GM12873 (cell line): Measurements from ENCODE around the gene SERINC4.

Source experiments
- TF ChIP-seq, protein P1 (sequence below): IDR thresholded peaks from 2 replicates; pipeline ENCODE4 v1.5.1; 2012; ENCODE audit warnings: low read depth, mild to moderate bottlenecking, moderate library complexity, low read length, control low read depth; ENCODE audit not compliant: insufficient read depth; ENCODE audit errors: missing control alignments

The SERINC4 gene

DNA sequence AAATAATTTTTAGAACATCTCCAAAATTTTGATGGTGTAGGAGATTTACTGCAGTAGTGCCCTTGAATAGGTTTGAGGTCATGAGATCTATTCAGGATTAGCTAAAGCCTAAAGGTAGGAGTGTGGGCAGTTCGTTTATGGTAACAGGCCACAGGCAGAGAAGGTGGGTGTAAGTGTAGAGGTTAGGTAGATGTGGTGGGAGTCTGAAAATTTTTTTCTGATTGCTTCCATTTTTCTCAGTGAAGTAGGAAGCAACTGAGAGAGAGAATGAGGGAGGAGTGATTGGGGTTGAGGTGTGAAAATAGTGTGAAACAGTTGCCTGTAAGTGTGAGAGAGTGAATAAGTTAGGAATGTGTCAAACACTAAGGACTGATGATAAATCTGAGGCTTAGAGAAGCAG is 21.0 kb downstream of the SERINC4 start:
- TF ChIP-seq, protein P1, sequence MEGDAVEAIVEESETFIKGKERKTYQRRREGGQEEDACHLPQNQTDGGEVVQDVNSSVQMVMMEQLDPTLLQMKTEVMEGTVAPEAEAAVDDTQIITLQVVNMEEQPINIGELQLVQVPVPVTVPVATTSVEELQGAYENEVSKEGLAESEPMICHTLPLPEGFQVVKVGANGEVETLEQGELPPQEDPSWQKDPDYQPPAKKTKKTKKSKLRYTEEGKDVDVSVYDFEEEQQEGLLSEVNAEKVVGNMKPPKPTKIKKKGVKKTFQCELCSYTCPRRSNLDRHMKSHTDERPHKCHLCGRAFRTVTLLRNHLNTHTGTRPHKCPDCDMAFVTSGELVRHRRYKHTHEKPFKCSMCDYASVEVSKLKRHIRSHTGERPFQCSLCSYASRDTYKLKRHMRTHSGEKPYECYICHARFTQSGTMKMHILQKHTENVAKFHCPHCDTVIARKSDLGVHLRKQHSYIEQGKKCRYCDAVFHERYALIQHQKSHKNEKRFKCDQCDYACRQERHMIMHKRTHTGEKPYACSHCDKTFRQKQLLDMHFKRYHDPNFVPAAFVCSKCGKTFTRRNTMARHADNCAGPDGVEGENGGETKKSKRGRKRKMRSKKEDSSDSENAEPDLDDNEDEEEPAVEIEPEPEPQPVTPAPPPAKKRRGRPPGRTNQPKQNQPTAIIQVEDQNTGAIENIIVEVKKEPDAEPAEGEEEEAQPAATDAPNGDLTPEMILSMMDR: no peak

DNA sequence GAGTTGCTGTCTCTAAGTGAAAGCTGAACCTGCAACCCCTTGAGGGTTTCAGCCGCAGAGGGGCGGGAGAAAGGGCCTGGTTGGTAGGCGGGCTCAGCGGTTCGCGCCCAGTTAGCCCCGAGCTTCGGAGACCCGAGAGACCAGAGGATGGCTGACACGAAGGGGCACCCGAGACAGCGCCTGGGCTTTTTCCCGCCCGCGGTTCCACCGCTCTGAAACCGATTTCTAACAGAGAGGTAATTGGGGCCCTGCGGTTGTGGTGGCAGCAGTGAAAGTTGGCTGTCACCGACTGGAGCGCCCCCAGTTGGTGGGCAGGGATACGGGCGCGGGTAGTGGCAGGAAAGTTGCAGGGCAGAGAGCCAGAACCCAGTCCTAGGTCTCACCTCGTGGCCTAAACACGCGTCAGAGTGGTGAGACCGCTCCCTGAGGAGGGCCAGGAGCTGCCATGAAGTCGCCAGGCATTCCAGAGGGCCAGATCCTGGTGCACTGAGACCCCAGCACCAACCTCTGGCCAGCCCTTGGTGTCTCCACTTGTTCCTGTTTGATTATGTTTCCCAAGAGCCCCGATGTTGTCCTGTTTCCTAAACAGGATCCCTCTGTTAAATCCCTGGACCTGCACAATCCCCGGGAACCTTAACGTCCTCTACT is 22.6 kb downstream of the SERINC4 start:
- TF ChIP-seq, protein P1: peak; percentile 85

DNA sequence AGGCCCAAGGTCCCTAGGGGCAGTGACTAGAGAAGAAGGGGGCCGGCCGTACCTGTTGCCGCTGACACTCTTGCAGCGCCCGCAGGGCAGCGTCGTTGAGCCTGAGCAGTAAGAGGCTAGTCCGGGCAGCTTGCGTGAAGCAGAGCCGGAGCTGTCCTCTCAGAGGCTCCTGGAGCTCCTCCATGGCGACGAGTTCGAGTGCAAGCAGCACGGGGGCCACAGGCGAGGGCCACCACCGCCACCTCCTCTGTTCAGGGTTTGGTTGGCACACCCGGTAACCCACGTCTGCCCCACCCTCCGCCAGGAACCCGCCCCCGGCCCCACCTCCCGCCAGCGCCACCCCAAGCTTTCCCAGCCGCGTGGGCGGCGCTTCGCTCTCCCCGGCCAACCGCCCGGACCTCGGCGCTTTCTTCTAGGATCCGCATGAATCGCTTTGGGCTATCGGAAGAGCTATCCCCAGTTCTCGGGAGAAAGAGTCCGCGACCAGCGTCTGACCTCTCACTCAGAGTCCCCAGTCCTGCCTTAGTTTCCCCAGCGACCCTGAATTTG is 23.2 kb downstream of the SERINC4 start, which contains the start of gene ELL3:
Gene ELL3 (minus strand): TSS at position 249 of the 549 bp plus-strand sequence. CDS start 65 bp downstream, at position 184.
- TF ChIP-seq, protein P1: no peak

DNA sequence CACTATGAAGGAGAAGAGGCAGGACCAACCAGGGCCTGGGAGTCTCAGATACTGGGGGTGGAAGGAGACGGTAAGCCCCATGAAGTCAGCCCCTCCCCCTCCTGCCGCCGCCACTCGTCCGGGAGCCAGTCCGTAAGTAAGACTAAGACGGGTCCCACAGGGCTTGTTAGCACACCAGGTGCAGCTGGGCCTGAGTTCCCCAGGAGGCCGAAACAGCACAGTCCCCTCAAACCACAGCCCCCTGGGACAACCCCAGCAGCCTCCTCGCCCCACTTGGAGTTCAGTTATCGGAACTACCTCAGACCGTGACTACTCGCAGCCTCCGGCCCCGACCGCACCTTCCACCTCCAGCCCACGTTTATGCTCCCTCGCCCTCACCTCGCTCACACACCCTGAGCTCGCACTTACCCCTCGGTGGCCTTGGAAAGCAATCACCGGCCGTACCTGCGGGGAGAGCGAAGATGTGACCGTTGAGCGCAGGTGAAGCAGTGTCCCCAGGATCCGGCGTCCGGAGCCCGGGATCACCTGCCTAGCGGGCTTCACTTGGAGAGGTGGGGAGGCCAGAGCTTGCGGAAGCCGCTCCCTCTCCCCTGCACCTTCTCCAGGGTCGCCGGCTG is 23.8 kb downstream of the SERINC4 start:
- TF ChIP-seq, protein P1: no peak

DNA sequence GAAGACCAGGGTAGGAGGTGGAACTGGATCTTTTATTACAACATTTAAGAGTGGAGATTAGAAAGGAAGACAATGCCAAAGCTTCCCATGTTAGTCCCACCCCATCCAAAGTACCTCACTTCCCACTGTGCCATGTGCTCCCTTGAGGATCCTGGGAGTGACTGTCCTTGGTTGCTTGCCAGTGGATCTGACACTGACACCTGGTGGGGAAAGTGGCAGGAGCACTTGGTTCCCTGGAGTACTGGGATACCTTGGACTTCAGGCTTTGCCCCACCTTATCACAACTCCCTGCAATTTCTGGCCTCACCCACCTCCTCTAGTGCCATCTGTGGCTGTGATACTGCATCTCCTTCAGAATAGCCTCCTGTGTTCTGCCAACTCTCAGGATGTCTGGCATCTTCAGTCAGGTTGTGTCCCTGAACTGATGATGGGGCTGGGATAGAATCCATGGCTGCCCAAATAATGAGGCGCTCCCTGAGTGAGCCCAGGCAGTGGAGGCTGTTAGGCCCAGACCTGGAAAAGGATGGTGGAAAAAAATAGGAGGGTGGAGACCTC is 24.5 kb downstream of the SERINC4 start:
- TF ChIP-seq, protein P1: peak; percentile 50

DNA sequence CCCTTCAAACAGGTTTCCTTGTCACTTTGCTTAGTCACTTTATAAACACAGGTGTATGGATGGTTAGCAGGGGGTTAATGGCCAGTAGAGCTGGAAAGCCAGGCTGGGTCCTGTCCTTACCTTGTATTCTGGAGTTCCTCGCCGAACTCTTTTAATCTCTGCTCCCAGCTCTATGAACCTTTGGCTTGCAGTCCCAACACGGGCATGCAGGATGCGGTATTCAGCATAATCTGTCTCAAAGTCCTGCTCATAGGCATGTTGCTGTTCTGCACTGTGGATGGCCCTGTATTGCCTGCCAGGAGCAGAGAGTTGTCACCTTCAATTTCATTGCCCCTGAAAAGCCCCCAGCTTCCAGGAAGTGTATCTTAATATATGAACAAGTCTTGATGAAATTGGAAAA is 26.0 kb downstream of the SERINC4 start:
- TF ChIP-seq, protein P1: no peak

DNA sequence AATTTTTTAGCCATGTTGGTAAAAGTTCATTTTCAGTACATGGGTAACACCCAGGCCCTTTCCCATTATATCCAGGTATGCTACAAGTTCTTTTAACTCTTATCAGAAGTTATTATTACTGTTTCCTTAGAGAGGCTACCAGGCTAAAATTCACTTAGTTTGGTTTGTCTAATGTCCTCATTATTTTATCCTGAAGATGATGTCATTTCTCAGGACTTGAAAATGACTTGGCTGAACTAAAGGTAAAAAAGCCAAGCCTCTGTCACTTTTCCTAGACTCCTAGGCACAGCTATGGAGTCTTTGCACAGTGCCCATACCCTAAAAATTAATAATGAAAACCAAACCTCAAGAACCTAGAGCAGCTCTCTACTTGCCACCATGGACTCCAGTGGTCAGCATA is 27.4 kb downstream of the SERINC4 start:
- TF ChIP-seq, protein P1: no peak
